HEK293T (cell line): ENCODE measurements around the gene CFAP73.

Experiments used
- ARNT ChIP-seq: fragments of 450-650 bp; IDR thresholded peaks from 2 replicates; pipeline ENCODE4 v1.6.1; 2017; ENCODE audit warnings: mild to moderate bottlenecking
- FOXM1 ChIP-seq: fragments of 450-650 bp; IDR thresholded peaks from 2 replicates; pipeline ENCODE4 v1.6.1; 2017; ENCODE audit warnings: mild to moderate bottlenecking, borderline replicate concordance
- LEF1 ChIP-seq: fragments of 450-650 bp; IDR thresholded peaks from 2 replicates; pipeline ENCODE4 v1.6.1; 2017; ENCODE audit warnings: mild to moderate bottlenecking, borderline replicate concordance
- ZNF384 ChIP-seq: fragments of 450-650 bp; IDR thresholded peaks from 2 replicates; pipeline ENCODE4 v1.6.1; 2016

DNA sequence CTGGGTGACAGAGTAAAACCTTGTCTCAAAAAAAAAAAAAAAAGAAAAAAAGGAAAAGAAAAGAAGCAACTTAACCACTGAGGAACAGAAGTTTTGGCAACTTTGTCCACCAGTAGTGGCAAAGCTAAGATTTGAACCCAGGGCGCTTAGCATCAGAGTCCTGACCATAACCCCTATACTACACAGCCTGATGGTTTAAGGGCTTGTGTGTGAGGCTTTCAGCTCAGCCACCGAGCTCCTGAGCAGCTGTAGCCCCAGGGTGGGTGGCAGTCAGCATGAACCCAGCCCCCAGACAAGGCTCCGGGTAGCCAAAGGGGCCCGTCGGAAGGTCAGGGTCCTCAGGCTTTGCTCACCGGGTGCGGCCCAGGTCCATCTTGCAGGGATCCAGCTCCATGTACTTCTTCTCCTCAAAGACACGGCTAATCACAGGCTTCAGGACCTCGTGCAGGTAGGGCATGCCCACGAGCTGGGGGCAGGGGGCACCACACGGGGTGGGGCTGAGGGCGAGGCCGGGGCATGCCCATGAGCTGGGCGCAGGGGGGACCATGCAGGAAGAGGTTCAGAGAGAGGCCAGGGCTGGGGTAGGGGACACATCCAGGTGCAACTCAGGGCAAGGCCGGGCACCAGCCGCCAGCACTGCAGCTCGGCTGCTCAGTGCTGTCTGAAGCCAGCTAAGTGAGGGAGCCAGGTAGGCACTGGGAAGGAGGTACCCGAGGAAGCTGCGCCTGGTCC is 34.9 kb upstream of the CFAP73 start:
- TF ChIP-seq ARNT: no peak
- no peak for TF ChIP-seq LEF1
- TF ChIP-seq FOXM1: no peak
- TF ChIP-seq ZNF384: no peak
